Stimulated activated CD4-positive, alpha-beta T cell treated with anti-CD3 and anti-CD28 coated beads, TNF-alpha, amount 100 ng/mL, for 4 hours (primary cell): ENCODE measurements around the gene HS6ST1.
"Not testable (repeated sequence)": the region's sequence is repeated elsewhere in the genome, so short reads cannot be mapped to it uniquely, and the experiment has no call there.

Source experiments
- DNase-seq, 3 experiments: peaks; one replicate each; pipeline ENCODE4 v3.0.0-alpha.2; 2020; ENCODE audit warnings: low read depth in 3 of 3

The HS6ST1 gene

DNA sequence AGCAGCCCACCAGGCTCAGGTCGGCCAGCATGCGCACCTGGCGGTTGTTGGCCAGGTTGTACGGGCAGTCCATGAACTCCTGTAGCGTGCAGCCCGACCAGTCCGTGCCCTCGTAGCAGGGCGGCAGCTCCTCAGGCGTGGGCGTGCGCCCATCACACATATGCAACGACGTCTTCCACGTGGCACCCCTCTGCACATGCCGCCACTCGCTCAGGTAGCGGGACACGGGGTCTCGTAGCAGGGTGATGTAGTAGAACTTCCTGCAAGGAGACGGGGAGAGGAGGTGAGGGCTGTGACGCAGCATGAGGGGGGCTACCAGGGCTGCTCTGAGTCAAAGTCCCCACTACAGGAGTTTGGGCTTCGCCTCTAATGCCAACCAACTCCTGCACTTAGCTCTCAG lies 50.1 kb downstream of the HS6ST1 start:
- DNase-seq = not testable (repeated sequence)

DNA sequence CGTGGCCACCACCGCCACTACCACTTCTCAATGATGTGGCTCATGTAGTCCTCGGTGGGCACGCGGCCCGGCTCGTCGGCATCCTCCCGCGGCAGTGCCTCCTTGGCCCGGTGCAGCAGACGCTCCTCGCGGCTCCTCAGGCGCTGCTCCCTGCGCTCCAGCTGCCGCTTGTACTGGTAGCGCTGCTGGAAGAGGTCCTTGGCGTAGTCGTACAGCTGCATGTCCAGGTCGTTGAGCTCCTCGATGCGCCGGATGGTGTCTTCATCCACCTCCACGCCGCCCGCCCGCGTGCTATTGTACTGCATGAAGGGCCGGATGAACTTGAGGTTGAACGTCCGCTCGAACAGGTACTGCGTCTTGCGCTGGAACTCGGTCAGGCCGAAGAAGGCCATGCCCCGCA lies 50.5 kb downstream of the HS6ST1 start:
- not testable (repeated sequence) for DNase-seq

DNA sequence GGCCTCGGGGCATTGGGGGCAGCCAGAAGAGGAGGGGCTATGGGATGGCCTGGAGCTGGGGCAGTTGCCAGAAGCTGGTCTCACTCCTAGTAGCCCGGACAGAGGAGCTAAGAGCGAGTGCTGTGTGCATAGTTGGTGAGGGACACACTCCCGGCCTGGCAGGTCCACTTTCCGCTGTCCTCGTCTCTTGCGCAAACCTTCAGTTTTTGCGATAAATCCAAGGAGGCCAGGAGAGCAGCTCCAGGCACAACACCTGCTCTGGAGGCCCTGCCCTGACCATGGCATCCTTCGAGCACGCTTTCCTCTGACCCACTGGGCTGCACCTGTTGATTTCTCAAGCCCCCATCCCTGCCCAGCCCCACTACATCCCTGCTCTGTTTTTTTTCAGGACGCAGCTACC lies 51.0 kb downstream of the HS6ST1 start:
- not testable (repeated sequence) for DNase-seq

DNA sequence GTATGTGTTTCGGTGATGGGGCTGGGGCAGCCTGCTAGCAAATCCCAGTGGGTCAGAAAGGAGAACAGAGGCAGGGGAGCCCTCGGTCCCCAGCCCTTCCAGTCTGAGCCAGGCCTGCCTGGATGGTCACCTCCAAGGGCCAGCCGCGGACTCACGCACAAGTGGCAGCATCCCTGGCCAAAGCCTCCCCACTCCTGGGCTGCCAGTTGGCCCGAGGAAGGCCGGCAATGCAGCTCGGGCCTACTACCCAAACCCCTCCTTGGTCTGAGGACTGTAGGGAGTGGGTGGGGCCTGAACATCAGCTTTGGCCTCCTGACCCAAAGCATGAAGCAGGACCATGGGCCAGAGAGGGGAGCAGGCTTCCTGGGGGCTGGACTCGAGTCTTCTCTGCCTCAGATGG lies 51.5 kb downstream of the HS6ST1 start:
- not testable (repeated sequence) for DNase-seq

DNA sequence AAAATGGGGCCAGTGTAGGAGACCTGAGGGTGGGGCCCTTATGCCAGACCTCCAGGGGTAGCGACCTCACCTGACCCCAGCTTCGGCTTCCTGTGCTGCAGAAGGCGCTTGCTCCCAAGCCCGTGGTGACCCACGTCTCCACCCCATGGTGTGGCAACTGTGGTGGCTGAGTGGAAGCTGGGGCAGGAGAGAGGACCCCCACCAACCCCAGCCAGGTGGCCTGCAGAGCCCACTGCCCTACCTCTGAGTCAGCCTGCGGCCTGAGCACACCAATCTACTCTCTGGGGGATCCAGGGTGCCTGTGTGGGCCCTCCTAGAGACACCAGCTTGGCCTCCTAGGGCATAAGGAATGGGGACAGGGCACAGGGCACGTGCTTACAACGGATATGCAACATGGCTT lies 52.2 kb downstream of the HS6ST1 start:
- not testable (repeated sequence) for DNase-seq

DNA sequence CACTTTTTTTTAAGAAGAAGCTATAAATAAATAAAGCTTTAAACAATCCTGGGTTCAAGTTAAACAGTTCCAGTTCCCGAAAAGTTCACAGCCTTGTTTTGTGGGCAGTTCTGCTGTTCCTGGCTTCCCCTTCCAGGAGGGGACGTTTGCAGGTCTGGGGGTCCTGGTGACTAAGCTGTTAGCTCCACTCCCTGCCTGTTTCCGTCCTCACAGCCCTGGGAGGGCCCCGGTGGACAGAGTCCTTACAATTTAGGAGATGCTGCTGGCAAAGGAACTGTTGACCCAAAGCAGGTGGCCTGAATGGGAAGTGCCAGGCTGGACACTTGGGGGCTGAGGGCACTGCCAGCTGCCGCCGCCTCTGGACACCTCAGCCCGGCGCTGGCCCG lies 53.1 kb downstream of the HS6ST1 start:
- DNase-seq = not testable (repeated sequence)

DNA sequence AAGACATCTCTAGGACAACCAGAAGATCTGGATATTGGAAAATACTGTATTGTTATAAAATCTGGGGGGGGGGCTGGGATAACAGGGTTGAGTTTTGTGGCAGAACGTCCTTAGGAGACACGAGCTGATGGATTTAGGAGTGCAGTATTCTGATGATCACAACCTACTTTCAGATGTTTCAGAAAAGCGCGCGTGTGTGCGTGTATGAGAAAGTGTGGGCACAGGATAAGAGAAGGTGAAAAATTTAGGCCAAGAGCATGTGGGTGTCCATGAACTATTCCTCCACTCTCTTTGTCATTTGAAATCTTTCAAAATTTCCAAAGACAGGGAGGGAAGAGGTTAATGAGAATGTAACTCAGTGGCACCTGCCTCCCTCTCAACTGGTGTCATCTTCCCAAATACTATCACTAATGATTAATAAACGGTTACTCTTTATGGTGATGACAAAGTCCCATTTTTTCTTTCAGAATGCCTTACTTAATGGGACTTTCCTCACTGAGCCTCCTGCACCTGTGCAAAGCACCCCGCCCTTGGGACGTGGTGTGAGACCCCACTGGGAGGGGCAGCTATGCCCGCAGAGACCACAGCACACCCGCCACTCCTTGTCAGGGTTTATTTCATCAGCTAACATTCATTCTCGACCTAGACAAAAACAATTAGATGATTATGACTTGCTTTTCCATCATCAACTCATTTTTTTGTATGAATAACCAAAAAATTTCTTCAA lies 53.6 kb downstream of the HS6ST1 start:
- no peak for DNase-seq

DNA sequence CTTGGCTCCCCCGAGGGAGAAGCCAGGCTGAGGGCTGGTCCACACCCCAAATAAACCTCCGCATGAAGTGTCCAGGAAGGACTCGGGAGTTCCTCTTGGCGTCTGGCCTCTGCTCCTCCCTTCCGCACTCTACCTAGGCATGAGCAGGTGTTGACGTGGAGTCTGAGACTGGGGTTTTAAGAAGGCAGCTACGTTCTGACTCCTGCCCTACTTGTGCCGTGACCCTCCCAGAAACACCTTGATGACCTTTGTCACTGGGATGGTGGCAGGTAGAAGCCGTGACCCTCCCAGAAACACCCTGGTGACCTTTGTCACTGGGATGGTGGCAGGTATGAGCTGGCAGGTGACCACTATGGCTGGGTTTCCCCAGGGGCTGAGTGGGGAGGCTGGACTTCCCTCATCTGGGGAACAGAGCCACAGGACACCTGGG lies 54.8 kb downstream of the HS6ST1 start:
- no peak for DNase-seq

DNA sequence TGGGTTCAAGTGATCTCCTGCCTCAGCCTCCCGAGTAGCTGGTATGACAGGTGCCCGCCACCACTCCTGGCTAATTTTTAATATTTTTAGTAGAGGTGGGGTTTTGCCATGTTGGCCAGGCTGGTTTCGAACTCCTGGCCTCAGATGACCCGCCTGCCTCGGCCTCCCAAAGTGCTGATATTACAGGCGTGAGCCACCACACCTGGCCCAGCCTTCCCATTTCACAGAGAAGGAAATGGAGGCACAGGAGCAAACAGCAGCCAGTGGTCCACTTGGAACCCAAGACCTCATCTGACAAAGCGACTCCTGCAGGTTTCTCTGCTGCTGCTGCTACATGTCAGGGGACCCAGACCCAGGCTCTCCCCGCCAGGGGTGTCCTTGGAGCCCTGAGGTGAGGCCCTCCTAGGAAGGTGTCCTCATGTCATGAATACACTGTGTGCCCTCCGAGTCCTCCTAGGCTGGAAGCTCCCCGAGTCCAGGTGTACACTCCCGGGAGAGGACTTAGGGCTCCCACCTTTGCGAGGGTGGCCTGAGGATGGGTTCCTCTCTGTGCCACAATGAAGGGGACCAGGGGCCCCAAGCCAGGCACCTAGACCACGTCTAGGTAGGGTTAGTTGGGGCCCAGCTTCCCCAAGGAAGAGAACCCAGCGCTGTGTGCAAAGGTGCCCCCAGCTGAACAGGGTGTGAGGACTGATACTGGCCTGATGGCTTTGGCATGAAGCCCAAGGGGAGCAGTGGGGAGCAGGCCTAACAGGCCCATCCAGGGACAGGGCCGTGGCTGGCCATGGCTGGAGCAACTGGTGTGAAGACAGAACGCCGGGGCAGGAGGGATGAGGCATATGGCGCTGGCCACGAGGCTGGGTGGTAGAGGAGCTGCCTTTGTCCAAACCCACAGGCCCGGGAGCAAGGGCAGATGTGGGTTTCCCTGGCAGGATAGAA lies 56.1 kb downstream of the HS6ST1 start:
- no peak for DNase-seq

DNA sequence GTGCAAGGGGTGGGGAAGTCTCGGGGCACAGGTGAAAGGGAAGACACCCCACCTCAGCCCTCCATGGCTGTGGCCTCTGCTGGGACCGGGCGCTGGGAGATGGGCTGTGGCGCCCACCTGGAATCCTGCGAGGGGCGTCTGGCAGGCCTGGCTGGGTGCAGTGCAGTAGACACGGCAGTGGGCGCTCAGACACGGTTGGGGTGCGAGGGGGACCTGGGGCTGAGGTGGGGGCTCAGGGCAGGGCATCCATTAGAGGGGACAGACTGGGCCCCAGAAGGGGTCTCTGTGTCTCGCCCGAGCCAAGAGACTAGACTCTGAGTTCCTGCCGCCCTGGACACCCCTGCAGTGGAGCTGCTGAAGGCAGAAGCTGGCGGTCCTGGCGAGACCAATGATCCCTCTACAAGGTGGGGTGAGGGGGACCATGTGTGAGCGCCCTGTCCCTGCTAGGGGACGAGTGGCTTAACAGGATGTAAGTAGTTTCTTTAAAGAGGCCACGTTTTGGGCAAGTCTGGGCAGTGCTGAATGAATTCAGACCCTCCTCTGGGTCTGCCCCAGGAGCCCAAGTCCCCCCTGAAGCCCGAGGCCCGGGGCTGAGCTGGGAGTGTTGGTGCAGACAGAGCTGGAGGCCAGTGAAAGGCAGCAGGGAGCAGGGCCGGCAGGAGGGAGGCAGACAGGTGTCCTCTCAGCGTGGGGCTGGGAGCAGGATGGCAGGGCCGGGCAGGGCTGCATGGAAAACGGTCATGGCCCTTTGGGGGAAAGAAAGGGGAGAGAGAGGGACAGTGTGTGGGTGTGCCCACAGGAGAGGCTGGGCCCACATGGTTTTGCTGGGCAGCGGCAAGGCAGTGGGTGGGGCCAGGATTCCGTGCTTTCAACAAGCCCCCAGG lies 57.2 kb downstream of the HS6ST1 start:
- DNase-seq = no peak

DNA sequence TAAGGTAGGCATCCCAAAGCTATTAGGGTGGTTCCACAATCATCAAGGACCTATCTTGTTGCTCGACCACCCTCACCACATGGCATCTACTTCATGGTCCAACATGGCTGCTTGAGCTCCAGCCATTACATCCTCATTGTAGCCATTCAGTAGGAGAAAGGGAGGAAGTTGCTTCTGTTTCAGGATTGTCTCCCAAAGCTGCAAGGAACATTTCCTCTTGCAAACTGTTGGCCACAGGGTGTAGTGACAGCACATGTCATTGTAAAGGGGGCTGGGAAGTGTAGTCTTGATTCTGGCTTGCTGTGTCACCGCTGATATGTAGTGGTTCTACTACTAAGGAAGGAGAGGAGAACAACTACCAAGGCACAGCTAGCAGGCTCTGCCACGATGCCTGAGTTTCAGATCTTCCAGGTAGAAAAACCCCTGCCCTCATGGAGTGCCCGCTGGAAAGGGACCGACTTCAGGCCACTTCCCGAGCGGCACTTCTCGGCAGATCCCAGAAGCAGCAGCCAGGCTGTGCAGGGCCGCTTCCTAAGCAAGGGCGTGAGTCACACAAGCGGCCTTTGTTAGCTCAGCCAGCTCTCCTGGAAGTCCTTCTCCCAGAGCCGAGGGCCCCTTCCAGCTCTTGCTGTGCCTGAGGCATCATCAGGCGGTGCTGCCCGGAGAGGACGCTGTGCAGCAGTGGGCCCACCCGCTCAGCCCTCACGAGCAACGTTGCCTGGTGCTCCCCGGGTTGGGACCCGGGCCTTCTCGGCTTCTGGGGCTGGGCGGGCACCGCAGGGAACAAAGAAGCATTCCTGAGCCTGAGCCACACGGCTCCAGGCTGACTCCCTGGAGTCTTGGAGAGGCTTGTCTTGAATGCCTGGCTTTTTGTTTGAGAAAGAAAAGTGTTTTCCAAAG lies 58.2 kb downstream of the HS6ST1 start:
- DNase-seq = no peak

DNA sequence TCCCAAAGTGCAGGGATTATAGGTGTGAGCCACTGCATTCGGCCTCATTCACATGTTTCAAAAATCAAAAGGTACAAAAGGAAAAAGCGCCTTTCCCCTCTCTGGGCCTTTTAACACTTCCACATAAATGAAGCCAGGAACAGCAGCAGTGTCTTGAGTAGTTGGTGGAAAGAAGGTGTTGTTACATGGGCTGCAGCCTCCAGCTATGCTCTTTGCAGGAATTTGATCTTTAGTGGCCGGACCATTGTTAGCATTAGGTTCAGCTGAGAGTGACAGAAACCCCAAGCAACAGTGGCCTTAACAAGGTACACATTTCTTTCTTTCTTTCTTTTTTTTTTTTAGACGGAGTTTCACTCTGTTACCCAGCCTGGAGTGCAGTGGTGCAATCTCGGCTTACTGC lies 59.1 kb downstream of the HS6ST1 start:
- no peak for DNase-seq

DNA sequence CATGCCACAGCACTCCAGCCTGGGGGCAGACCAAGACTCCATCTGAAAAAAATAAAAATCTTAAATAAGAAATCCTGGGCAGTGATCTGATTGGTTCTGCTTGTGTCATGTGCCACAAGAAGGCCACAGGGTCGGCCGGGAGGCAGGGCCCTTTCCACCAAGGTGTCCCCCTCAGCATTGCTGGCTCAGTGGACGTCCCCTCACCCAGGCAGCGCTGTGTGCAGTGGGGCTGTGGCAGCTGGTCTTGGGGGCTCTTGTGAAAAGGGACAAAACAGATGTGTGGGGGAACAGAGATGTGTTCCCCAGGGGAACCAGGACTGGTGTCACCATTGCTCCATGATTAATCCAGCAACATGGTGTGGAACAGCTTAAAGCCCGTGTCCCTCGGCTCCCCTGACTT lies 60.5 kb downstream of the HS6ST1 start:
- no peak for DNase-seq

DNA sequence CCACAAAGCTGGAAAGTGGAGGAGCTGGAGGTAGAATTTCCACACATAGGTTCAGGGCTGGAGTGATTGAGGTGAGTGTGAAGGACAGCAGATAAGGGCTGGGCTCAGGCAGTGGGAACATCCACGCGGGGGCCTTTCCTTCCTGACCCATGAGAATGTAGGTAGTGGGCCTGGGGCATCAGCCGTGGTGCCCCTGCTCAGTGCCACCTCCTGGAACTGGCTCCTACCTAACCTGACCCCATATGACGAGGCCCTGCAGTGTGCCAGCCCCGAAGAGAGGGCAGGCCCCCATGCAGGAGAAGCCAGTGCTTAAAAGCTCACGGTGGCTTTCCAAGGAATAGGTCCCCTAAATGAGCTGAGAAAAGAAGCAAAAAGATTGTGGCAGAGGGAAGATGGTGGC lies 66.2 kb downstream of the HS6ST1 start:
- DNase-seq = no peak

DNA sequence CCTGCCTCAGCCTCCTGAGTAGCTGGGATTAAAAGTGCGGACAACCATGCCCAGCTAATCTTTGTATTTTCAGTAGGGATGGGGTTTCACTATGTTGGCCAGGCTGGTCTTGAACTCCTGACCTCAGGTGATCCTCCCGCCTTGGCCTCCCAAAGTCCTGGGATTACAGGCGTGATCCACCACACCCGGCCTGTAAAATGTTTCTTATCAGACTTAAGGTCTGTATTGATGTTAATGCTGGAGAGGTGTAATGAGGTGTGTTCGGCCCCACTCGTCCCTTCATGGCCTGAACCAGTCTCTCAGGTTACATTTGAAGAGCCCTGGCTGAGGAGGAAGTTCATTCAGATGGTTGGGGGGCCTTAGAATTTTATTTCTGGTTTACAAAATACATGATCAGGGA lies 66.6 kb downstream of the HS6ST1 start:
- DNase-seq = not testable (repeated sequence)

DNA sequence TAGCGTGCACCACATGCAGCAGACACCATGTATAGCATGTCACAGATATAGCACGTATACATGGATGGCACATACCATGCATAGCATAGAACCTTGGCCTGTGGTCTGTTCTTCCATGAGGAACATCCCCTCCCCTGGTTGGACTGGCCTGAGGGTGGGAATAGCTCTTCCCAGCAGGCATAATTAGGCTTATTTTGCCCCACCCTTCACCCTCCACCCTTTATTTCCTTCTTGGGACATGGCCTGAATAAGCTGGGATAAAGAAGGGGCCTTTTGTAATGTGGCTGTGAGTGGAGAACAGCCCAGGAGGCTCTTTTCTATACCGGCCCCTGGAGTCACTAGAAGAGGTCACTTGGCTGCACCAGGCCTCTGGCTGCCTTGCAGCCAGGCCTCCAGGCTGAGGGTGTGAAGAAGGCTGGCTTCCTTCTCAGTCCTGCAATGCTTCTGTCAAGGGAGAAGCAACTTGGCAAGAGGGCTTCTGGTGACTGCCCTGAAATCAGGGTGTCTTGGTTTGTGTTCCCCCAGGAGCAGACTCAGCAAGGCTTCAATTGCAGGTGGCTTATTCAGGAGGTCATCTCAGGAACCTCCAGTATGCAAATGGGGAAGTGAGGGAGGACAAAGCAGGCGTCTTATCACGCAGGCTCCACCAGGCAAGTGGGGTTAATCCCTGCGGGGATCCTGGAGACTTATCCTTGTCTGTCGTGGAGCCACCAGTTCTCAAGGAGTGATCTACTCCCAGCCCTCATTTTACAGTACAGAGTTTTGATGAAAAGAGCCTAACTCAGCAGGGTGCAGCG lies 68.2 kb downstream of the HS6ST1 start:
- no peak for DNase-seq

DNA sequence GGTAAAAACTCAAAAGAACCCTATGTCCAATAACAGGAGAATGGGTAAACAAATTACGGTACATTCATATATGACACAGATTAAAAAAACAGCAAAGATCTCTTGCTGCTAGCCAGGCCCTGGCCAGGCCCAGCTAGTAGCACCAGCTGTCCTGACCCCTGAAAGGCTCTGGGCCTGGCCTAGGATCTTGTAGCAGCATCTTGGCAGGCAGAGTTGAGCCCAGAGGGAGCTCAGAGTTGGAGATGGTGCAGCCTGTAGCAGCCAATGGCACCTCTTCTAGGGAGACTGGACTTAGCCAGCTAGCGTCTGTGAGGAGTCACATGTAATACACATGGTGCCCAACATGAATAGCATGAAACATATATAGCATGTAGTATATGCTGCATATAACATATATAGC lies 69.1 kb downstream of the HS6ST1 start:
- DNase-seq = no peak

DNA sequence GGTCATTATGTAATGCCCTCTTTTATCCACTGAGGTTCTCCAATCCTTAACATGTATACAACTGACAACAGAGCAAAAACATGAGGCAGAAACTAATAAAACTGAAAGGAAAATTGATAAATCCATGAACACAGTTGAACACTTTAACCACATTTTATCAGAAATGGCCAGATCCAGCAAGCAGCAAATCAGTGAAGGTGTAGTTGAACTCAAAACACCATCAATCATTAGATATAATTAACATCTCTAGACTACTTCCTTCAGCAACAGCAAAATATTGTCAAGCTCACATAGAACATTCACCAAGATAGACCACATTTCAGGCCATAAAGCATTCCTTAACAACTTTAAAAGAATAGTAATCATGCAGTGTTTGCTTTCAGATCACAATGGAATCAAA lies 72.9 kb downstream of the HS6ST1 start:
- no peak for DNase-seq

DNA sequence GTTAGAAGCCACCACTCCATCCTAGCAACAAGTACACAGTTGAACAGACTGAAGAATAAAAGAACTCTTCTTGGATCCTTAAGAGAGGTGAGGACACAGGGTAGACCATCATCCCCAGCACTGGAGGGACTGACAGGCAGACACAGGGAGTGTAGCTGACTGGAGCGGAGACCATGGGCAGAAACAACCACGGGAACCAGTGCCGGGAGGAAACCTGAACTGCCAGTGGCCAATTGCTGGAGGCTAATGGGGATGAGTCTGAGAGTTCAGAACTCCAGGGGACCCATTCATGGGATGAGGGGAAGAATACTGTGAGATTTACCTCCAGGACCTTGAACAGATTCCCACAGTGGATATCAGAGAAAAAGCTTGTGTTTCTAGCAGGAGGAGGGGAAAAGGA lies 76.8 kb downstream of the HS6ST1 start:
- DNase-seq = no peak
